Hepatocyte (in vitro differentiated cells): Measurements from ENCODE around the gene SLC66A3.

Experiments
- CTCF ChIP-seq: fragments of 200-600 bp; sonication (generic); IDR thresholded peaks from 2 replicates; pipeline ENCODE4 v1.5.1; 2016; ENCODE audit warnings: antibody characterized with exemption, mild to moderate bottlenecking; ENCODE audit not compliant: poor library complexity
- EZH2 ChIP-seq: fragments of 200-600 bp; sonication (generic); IDR thresholded peaks from 2 replicates; pipeline ENCODE4 v1.6.1; 2016; ENCODE audit warnings: antibody characterized with exemption, mild to moderate bottlenecking, borderline replicate concordance
- EZH2phosphoT487 ChIP-seq: fragments of 200-600 bp; sonication (generic); IDR thresholded peaks from one replicate; pipeline ENCODE4 v1.6.1; 2018; ENCODE audit warnings: antibody characterized with exemption, mild to moderate bottlenecking, low read depth, moderate library complexity; ENCODE audit not compliant: unreplicated experiment, severe bottlenecking

DNA sequence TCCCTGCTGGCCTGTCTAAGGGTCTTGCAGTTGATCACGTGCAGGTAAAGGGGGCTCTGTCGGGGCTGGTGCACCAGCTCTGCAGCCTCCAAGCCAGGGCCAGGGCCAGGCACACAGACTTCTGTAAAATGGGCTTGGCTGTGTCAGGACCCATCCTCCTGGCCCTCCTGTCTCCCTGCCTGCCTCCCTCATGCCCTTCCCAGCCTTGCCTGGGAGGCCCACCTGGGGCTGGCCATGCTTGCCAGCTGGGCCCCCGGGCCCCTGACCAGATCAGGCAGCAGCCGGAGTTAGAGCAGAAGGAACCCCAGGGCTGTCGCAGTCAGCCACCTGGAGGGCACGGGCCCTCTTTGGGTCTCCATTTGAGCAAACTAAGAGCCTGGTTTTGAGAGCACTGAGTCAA lies 2.0 kb downstream of the SLC66A3 start:
- TF ChIP-seq CTCF: no peak
- TF ChIP-seq EZH2: no peak
- no peak for TF ChIP-seq EZH2phosphoT487
